ENCODE measurements around the gene KCP. TPM values are rescaled to one million over a fixed set of nuclear protein-coding genes. Genes with fewer than 3 reads are reported as not detected.

Gene KCP
- total RNA-seq, 1 donor from 2014 or later, result 0.19 TPM

GRCh38 chr7:128876586-128876977, 33.9 kb downstream of the KCP start:
- DNase-seq (ENCODE audit: low read depth), result no peak

DNA sequence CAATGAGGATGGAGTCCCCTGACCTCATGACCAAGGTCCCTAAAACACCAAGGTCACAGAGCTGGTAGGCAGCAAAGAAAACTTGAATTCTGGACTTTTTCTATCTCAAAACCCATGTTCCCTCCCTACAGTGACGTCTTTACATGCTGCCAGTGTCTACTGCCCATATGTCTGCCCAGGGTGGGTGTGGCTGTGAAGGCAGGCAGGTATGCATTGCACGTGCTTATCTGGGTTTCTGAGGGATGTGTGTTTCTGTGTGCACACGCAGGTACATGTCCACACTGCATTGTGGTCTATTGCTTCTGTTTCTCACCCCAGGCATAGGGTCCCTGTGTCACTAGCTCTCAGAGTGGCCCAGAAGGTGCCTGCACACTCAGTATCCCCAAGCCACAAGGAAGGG, 34.4 kb downstream of the KCP start:
- DNase-seq (ENCODE audit: low read depth), result no peak

- no peak for DNase-seq (ENCODE audit: low read depth)
These were observed 35.0 kb downstream of the KCP start for GRCh38 chr7:128875523-128875948.

DNA sequence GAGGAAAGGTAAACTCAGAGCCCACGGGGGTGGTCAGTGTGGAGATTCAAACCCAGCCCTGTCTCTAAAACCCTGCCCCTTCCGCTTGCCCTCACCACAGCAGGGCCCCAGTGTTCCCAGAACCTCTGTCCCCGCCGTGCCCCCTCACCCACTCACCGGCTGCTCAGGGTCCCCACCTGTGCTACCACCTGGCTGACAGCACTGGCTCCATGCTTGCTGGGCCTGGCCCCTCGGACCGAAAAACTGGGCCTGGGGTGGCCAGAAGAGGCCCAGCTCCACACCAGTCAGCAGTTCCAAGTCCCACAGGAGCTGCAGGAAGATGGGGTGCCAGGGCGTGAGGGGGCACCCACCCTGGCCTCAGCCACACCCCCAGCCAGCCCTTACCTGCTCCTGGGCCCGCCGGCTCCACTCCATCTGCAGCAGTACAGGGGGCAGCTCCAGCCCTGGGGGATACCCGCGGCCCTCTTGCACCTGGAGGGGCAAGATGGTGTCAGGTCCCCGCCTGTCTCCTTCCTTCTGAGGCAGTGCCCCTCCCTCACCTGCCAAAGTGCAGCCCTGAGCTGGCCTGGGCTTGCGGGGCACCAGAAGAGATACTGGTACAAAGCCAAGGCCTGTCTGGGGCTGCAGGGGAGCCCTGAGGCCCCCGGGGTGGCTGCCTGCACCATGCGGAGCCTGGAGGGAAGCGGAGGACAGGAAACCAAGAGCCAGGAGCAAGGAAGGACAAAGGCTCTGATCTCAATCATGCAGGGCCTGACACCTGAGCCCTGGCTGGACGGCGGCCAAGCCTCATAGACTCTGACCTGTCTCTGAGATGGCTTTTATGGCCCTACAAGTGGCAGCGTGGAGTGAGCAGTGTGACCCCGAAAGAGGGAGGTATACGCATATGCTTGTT, 36.1 kb downstream of the KCP start:
- no peak for DNase-seq (ENCODE audit: low read depth)

GRCh38 chr7:128873234-128873633, 37.3 kb downstream of the KCP start:
- no peak for DNase-seq (ENCODE audit: low read depth)

- no peak for DNase-seq (ENCODE audit: low read depth)
These were observed 38.1 kb downstream of the KCP start for GRCh38 chr7:128872394-128872824.

DNA sequence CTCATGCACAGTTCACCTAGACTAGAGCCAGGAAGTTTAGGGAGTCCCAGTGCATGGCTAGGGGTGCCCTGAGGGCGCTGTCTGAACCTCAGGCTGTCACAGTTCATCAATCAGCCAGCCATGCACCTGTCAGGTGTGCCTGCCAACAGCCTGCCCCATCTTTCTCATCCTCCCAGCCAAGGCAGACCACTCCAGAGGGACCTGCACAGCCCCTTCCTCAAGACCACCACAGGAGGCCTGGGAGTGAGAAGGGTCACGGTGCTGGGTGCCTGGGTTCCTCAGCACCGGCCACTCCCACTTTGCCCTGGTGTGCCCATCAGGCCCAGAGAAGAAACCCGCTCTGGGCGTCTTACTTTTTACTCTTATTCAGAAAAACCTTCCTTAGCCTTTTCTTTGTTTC, 39.5 kb downstream of the KCP start:
- DNase-seq (ENCODE audit: low read depth), result no peak

DNA sequence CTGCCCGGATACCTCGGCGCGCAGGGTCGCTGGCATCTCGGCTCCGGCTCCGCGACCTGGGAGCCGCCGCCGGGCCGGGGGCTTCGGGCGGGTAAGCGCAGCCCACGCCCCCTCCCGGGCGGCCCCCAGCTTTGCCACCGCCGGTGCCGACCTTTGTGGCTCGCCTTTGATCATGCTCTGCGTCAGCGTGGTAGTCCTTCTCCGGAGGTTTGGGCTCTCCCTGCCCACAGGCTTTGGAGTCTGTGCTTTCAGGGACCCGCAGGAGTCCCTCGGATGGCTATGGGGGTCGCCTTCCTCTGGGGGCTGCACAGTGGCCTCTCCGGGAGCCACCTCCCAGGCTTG, 40.6 kb downstream of the KCP start:
- no peak for DNase-seq (ENCODE audit: low read depth)

GRCh38 chr7:128869138-128869943, 41.2 kb downstream of the KCP start:
- DNase-seq (ENCODE audit: low read depth), result no peak

GRCh38 chr7:128868624-128869137, 41.8 kb downstream of the KCP start:
- DNase-seq (ENCODE audit: low read depth), result no peak

GRCh38 chr7:128867842-128868623, 42.5 kb downstream of the KCP start:
- no peak for DNase-seq (ENCODE audit: low read depth)

DNA sequence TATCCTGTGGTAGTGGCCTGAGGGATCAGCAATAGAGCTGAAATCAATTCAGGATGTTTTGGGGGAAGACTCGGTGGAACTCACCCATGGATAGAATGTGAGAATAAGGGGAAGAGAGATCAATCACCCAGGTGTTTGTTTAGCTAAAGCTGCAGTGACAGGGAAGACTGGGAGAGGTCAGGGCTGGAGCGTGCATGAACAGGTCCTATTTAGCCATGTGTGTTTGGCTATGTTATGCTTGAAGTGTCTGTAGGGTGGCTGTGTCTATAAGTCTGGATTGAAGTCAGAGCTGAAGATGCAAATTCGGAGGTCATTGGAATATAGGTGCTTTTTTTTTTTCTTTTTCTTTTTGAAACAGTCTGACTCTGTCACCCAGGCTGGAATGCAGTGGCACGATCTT, 43.3 kb downstream of the KCP start:
- no peak for DNase-seq (ENCODE audit: low read depth)

DNA sequence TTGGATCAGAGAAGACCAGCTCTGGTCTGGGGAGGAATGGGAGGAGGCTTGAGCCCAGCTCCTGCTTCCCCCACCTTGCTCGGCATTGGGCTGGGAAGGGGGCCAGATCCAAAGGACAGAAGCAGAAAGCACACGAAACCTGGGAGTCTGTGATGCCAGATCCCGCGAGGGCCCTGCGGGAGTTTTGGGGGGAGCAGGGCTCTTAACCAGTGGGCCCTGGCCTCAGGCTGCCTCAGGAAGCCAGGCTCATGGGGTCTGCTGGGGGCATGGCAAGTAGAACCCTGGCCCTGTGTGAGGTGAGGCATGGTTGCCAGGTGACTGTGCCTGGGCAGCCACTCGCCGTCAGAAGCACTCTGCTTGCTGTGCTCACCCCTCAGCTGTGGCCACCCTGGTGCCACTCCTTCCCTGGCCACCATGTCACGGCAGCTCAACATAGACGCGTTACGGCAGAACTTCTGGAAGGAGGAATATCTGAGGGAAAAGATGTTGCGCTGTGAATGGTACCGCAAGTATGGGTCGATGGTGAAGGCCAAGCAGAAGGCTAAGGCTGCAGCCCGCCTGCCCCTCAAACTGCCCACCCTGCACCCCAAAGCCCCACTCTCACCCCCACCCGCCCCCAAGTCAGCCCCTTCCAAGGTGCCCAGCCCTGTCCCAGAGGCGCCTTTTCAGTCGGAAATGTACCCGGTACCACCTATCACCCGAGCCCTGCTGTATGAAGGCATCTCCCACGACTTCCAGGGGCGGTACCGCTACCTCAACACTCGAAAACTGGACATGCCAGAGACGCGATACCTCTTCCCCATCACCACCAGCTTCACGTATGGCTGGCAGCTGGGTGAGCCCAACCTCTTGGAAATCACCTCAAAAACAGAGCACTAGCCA, 44.3 kb downstream of the KCP start:
- no peak for DNase-seq (ENCODE audit: low read depth)

DNA sequence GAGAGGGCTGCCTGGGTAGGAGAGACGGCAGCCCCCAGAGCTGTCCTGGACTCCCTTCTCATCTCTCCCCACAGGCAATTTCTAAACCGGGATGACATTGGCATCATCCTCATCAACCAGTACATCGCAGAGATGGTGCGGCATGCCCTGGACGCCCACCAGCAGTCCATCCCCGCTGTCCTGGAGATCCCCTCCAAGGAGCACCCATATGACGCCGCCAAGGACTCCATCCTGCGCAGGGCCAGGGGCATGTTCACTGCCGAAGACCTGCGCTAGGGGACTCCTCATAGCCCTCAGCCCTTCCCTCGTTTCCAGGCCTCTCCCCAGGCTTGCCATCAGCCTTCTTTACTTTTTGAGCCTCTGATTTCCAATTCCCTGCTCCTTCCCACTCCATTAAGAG, 45.2 kb downstream of the KCP start:
- no peak for DNase-seq (ENCODE audit: low read depth)

DNA sequence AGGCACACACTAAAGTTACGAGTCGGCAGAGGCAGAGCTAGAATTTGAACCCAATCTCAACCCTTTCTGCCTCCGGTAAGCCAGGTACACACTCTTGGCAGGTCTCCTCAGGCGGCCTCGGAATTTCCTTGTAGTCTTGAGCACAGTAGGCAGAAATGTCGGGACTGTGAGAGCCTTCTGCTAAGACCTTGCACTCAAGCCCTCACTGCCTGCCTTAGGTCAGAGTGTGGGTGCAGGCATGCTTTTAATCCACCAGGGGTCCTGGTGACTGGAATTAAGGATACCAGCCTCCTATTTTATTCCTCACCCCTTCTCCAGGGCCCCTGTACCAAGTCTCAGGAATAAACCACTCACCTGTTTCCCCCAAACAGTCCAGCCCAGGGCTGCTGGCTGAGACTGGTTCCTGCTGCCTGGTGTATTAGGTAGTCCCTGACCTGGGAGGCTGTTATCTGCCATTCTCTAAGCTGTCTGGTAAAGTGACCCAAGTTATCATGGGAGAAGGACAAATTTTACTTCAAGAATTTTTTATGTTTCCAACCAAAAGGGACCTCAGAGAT, 47.0 kb downstream of the KCP start:
- peak; percentile 87 for DNase-seq (ENCODE audit: low read depth)

- peak; percentile 99 for DNase-seq (ENCODE audit: low read depth)
These were observed 47.7 kb downstream of the KCP start, which contains the start of gene ATP6V1F for GRCh38 chr7:128862571-128863432. Gene ATP6V1F (plus strand): TSS chr7:128862856. CDS start chr7:128862905, 49 bp downstream.

DNA sequence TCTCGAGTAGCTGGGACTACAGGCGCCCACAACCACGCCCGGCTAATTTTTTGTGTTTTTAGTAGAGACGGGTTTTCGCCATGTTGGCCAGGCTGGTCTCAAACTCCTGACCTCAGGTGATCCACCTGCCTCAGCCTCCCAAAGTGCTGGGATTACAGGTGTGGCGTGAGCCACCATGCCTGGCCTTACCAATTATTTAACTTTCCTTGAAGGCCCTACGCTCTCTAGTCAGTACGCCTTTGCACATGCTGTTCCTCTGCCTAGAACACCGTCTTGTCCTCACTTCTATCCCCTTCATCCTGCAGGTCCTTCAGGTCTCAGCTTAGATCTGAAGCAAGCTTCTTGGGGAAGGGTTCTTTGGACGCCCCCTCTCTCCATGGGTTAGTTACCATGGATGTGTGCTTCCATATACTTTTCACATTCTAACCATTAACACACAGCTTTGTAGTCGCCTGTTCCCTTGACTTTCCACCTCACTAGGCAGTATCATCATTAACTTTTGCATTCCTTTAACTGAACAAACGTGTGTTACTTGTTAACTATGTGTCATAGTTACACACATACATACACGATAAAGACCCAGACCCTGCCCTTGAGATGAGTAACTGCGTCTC, 48.4 kb downstream of the KCP start:
- no peak for DNase-seq (ENCODE audit: low read depth)
